Measurements from ENCODE around the gene ZNF549.
"Not testable (repeated sequence)": the region's sequence is repeated elsewhere in the genome, so short reads cannot be mapped to it uniquely, and the experiment has no call there.

Gene ZNF549

DNA sequence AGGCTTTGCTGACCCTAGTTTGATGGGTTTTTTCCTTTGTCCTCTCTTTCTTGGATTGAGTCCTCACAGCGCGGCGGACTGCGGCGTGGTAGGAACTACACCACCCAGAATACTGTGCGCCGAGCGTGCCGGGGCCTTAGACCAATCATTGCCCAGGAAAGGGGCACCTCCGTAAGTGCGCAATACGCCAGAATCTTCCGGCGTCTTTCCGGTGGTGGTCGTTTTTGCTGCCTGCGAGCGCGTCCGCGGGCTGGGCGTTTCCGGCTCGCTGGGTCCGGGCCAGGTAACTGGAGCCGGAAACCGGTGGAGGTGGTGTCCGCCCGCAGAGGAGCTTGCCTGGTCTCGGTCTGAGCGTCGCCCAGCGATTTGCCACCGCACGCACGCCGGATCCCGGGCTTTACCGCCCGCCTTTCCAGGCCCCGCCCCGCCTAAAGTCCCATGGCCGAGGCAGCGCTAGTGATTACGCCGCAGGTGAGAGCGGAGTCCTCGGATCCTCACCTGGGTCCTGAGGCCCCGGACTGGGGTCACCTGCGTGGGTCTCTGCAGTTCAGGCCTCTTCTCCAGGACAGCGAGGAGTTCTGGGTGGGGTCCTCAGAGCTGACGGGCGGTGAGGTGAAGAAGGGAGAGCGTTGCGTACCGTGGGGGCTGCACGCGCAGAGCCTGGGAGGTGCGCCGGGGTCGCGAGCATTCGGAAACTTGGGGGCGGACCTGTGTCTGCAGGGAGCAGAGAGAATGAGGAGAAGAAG lies at the start of gene ZNF549:
Gene ZNF549 (plus strand): TSS at position 221 of the 746 bp plus-strand sequence. CDS start 218 bp downstream, at position 439.
- TF ChIP-seq, protein P1, sequence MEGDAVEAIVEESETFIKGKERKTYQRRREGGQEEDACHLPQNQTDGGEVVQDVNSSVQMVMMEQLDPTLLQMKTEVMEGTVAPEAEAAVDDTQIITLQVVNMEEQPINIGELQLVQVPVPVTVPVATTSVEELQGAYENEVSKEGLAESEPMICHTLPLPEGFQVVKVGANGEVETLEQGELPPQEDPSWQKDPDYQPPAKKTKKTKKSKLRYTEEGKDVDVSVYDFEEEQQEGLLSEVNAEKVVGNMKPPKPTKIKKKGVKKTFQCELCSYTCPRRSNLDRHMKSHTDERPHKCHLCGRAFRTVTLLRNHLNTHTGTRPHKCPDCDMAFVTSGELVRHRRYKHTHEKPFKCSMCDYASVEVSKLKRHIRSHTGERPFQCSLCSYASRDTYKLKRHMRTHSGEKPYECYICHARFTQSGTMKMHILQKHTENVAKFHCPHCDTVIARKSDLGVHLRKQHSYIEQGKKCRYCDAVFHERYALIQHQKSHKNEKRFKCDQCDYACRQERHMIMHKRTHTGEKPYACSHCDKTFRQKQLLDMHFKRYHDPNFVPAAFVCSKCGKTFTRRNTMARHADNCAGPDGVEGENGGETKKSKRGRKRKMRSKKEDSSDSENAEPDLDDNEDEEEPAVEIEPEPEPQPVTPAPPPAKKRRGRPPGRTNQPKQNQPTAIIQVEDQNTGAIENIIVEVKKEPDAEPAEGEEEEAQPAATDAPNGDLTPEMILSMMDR (IDR thresholded peaks at IDR 0.05; ENCODE audit: low read depth, low read length) = no peak
- peak; percentile 94 for DNase-seq (ENCODE audit: low read depth, low spot score)
- H3K4me3 ChIP-seq (ENCODE audit: low read depth, low read length) = peak within 1 kb of the TSS; percentile 98
- in situ Hi-C loops (cut with HindIII; ENCODE audit: low sequenced_read_pairs) = no loop called here

DNA sequence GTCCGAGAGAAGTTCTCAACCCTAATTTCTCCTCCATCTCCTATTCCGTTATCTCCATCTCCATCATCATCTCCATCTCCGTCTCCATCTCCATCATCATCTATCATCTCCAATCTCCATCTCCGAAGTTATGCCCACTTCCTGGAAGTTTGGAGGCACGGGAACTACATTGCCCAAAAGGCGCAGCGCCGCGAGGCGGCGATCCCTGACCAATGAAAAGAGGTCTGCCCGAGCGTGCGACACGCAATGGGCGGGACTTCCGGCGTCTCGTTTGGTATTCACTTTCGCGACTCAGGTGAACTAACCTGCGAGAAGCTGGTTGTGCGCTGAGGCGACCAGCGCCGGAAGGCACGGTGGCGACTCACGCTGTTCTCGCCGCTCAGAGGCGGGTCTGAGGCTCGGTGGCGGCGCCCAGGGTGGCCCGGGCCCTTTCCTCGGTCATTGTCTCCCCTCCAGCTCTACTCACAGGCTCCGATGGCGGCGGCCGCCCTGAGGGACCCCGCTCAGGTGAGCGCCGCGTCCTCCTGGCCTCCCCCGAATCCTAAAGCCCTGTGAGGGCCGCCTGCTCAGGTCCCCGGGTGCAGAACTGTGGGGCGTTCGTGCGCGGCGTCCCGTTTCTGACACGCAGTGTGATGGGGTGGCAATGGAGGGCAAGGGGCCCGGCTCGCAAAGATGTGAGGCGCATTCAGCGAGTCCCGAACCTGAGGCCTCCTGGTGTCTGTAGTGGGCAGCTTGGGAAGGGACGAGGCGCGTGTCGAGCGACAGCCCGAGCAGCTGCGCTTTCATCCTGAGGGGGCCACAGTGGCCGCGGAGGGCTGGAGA lies 39.5 kb upstream of the ZNF549 start, which contains the start of gene ZNF419:
Gene ZNF419 (plus strand): TSS at position 274 of the 822 bp plus-strand sequence. CDS start 201 bp downstream, at position 475.
- H3K4me3 ChIP-seq (ENCODE audit: low read depth, low read length) = peak within 1 kb of the TSS; percentile 56
- in situ Hi-C loops (cut with HindIII; ENCODE audit: low sequenced_read_pairs) = not testable (repeated sequence)
- DNase-seq (ENCODE audit: low read depth, low spot score) = peak; percentile 86

DNA sequence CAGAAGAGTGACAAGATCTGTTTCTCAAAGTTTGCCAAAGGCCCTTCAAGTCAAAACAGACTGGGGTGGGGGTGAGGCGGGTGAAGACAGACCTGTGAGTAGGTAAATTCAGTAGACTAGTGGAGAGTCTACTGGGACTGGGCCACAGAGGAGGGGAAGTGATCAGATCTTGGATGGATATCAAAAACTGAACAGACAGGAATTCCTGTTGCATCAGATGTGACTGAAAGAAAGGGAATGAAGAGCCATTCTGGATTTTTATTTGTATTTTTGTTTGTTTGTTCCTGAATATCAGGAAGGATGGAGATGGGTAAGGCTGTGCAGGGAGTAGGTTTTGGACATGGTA lies 38.9 kb upstream of the ZNF549 start:
- H3K4me3 ChIP-seq (ENCODE audit: low read depth, low read length) = peak overlapping the region; percentile 37
- in situ Hi-C loops (cut with HindIII; ENCODE audit: low sequenced_read_pairs); DNase-seq (ENCODE audit: low read depth, low spot score): not testable (repeated sequence)

GRCh38 chr19:57499332-57499679 lies 27.9 kb upstream of the ZNF549 start:
- H3K4me3 ChIP-seq (ENCODE audit: low read depth, low read length); DNase-seq (ENCODE audit: low read depth, low spot score); in situ Hi-C loops (cut with HindIII; ENCODE audit: low sequenced_read_pairs): not testable (repeated sequence)

DNA sequence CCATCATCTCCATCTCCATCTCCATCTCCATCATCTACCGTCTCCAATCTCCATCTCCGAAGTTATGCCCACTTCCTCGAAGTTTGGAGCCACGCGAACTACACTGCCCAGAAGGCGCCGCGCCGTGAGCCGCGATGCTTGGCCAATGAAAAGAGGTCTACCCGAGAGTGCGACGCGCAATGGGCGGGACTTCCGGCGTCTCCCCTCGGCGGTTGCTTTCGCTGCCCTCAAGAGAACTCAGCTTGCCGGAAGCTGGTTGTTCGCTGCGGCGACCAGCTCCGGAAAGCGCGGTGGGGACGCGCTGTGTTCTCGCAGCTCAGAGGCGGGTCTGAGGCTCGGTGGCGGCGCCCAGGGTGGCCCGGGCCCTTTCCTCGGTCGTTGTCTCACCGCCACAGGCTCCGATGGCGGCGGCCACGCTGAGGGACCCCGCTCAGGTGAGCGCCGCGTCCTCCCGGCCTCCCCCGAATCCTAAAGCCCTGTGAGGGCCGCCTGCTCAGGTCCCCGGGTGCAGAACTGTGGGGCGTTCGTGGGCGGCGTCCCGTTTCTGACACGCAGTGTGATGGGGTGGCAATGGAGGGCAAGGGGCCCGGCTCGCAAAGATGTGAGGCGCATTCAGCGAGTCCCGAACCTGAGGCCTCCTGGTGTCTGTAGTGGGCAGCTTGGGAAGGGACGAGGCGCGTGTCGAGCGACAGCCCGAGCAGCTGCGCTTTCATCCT lies 27.3 kb upstream of the ZNF549 start, which contains the start of gene ZNF773:
Gene ZNF773 (plus strand): TSS at position 259 of the 716 bp plus-strand sequence. CDS start 143 bp downstream, at position 402.
- H3K4me3 ChIP-seq (ENCODE audit: low read depth, low read length) = peak within 1 kb of the TSS; percentile 68
- in situ Hi-C loops (cut with HindIII; ENCODE audit: low sequenced_read_pairs) = not testable (repeated sequence)
- DNase-seq (ENCODE audit: low read depth, low spot score) = peak; percentile 97

- peak overlapping the region; percentile 42 for H3K4me3 ChIP-seq (ENCODE audit: low read depth, low read length)
- DNase-seq (ENCODE audit: low read depth, low spot score) = peak; percentile 49
- in situ Hi-C loops (cut with HindIII; ENCODE audit: low sequenced_read_pairs) = not testable (repeated sequence)
Measured at GRCh38 chr19:57500400-57500799, 26.8 kb upstream of the ZNF549 start.

- no peak for DNase-seq (ENCODE audit: low read depth, low spot score)
- TF ChIP-seq, protein P1 (IDR thresholded peaks at IDR 0.05; ENCODE audit: low read depth, low read length) = no peak
- no peak overlapping the region for H3K4me3 ChIP-seq (ENCODE audit: low read depth, low read length)
- in situ Hi-C loops (cut with HindIII; ENCODE audit: low sequenced_read_pairs) = no loop called here
Measured at GRCh38 chr19:57506163-57506562, 21.0 kb upstream of the ZNF549 start.

DNA sequence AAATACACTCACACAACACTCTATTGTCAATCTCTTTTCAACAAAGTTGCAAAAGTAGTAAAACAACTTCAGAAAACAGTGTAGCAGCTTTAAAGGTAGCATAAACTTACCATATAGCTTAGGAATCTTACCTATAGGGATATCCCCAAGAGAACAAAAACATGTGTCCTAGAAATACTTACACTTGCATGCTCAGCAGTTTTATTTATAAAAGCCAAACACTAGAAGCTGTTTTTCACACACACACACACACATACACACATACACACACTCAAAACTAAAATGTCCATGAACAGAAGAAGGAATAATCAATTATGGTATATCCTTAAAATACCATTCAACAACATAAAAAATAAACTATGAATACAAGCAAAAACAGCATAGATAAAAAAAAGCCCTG lies 15.7 kb upstream of the ZNF549 start:
- in situ Hi-C loops (cut with HindIII; ENCODE audit: low sequenced_read_pairs) = no loop called here
- TF ChIP-seq, protein P1 (IDR thresholded peaks at IDR 0.05; ENCODE audit: low read depth, low read length) = no peak
- no peak for DNase-seq (ENCODE audit: low read depth, low spot score)
- H3K4me3 ChIP-seq (ENCODE audit: low read depth, low read length) = no peak overlapping the region

GRCh38 chr19:57512845-57513244 lies 14.3 kb upstream of the ZNF549 start:
- DNase-seq (ENCODE audit: low read depth, low spot score) = peak; percentile 43
- in situ Hi-C loops (cut with HindIII; ENCODE audit: low sequenced_read_pairs) = no loop called here
- H3K4me3 ChIP-seq (ENCODE audit: low read depth, low read length) = no peak overlapping the region
- TF ChIP-seq, protein P1 (IDR thresholded peaks at IDR 0.05; ENCODE audit: low read depth, low read length) = no peak

Measured in astrocyte of the spinal cord (primary cell).